Lower leg skin (tissue), 4 donors: Measurements from ENCODE around the gene ALG12. TPM values are rescaled to one million over a fixed set of nuclear protein-coding genes. Genes with fewer than 3 reads are reported as not detected.

Experiments used
- DNase-seq, 2 donors: peaks; one replicate each; pipeline ENCODE4 v3.0.0-alpha.2; 2019; ENCODE audit warnings: low spot score in 2 of 2
- H3K4me3 ChIP-seq: fragments of 200-600 bp; sonication (generic); 2 replicates; pipeline ENCODE4 v1.5.1; 2017; ENCODE audit warnings: mild to moderate bottlenecking, low read depth; ENCODE audit not compliant: poor library complexity, severe bottlenecking
- POLR2A ChIP-seq, 2 donors: fragments of 450-650 bp; IDR thresholded peaks; one replicate each; pipeline ENCODE4 v1.6.1; 2016 to 2017; ENCODE audit warnings: antibody characterized with exemption in 2 of 2, mild to moderate bottlenecking in 1 of 2, moderate library complexity in 1 of 2
- WGBS, 2 donors: methylation state at CpG; one replicate each; pipeline ENCODE4 v1.1.5; 2018; 5-methylcytosine and 5-hydroxymethylcytosine counted together
- intact Hi-C: fragments of 100-400 bp; cut with DNase I; formaldehyde crosslinking; loops from one replicate; pipeline ENCODE4 v1.15.0; 2023; ENCODE audit warnings: low total_unique reads
- total RNA-seq, 4 donors: library from RNA; depleted of rRNA; stranded (reverse); fragments of >200 nt; gene quantifications; one replicate each; pipeline ENCODE4 v1.1.0, GENCODE V29; 2016
- TF ChIP-seq, protein P1 (sequence below), 3 donors: fragments of 450-650 bp; IDR thresholded peaks; one replicate each; pipeline ENCODE4 v1.5.1; 2016; ENCODE audit warnings: antibody characterized with exemption in 3 of 3, mild to moderate bottlenecking in 3 of 3, moderate library complexity in 2 of 3

ALG12 gene
- total RNA-seq, 4 donors from 2014 or later: 7.5 to 25.6 (median 16.1) TPM

DNA sequence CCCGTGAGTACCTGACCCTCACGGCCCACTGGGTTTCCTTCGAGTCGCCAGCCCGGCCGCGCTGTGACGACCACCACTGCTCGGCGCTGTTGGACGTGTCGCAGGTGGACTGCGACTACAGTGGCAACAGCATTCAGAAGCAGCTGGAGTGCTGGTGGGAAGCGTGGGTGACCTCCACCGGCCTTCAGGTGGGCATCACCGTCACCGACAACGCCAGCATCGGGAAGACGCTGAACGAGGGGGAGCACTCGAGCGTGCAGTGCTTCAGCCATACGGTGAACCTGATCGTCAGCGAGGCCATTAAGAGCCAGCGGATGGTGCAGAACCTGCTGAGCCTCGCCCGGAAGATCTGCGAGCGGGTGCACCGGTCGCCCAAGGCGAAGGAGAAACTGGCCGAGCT, 32.4 kb downstream of the ALG12 start:
- intact Hi-C loops: no loop called here
- TF ChIP-seq POLR2A (IDR thresholded peaks at IDR 0.05): no peak
- TF ChIP-seq, protein P1, sequence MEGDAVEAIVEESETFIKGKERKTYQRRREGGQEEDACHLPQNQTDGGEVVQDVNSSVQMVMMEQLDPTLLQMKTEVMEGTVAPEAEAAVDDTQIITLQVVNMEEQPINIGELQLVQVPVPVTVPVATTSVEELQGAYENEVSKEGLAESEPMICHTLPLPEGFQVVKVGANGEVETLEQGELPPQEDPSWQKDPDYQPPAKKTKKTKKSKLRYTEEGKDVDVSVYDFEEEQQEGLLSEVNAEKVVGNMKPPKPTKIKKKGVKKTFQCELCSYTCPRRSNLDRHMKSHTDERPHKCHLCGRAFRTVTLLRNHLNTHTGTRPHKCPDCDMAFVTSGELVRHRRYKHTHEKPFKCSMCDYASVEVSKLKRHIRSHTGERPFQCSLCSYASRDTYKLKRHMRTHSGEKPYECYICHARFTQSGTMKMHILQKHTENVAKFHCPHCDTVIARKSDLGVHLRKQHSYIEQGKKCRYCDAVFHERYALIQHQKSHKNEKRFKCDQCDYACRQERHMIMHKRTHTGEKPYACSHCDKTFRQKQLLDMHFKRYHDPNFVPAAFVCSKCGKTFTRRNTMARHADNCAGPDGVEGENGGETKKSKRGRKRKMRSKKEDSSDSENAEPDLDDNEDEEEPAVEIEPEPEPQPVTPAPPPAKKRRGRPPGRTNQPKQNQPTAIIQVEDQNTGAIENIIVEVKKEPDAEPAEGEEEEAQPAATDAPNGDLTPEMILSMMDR (IDR thresholded peaks at IDR 0.05): no peak
- no peak for DNase-seq
- H3K4me3 ChIP-seq: no peak overlapping the region
- WGBS, 2 donors: 98% methylated on average over 34 to 35 of the region's 35 CpGs

DNA sequence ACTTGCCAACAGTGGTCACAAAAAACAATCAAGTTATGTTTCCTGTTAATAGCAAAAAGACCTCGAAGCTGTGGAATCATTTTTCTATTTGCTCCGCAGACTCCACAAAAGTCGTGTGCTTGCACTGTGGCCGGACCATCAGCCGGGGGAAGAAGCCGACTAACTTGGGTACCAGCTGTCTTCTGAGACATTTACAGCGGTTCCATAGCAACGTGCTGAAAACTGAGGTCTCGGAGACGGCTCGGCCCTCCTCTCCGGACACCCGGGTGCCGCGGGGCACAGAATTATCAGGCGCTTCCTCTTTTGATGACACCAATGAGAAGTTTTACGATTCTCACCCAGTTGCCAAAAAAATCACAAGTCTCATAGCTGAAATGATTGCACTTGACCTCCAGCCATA, 33.0 kb downstream of the ALG12 start:
- 91 to 98% methylated on average over 17 of the region's 17 CpGs for WGBS, 2 donors
- intact Hi-C loops: no loop called here
- DNase-seq: no peak
- H3K4me3 ChIP-seq: no peak overlapping the region
- no peak for TF ChIP-seq POLR2A (IDR thresholded peaks at IDR 0.05)
- TF ChIP-seq, protein P1 (IDR thresholded peaks at IDR 0.05): no peak

DNA sequence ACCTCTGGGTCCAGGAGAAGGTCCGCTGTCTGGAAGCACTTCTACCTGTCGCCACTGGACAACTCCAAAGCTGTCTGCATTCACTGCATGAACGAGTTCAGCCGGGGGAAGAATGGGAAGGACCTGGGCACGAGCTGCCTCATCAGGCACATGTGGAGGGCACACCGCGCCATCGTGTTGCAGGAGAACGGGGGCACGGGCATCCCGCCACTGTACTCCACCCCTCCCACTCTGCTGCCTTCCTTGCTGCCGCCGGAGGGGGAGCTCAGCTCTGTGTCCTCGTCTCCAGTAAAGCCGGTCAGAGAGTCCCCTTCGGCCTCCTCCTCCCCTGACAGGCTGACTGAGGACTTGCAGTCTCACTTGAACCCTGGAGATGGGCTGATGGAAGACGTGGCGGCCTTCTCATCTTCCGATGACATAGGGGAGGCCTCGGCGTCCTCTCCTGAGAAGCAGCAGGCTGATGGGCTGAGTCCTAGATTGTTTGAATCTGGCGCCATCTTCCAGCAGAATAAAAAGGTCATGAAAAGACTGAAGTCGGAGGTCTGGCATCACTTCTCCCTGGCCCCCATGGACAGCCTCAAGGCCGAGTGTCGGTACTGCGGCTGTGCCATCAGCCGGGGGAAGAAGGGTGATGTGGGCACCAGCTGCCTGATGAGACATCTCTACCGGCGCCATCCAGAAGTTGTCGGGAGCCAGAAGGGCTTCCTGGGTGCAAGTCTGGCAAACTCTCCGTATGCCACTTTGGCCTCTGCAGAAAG, 33.6 kb downstream of the ALG12 start:
- intact Hi-C loops: no loop called here
- no peak for DNase-seq
- TF ChIP-seq POLR2A (IDR thresholded peaks at IDR 0.05): no peak
- TF ChIP-seq, protein P1 (IDR thresholded peaks at IDR 0.05): no peak
- H3K4me3 ChIP-seq: no peak overlapping the region
- 94 to 97% methylated on average over 31 of the region's 31 CpGs for WGBS, 2 donors

DNA sequence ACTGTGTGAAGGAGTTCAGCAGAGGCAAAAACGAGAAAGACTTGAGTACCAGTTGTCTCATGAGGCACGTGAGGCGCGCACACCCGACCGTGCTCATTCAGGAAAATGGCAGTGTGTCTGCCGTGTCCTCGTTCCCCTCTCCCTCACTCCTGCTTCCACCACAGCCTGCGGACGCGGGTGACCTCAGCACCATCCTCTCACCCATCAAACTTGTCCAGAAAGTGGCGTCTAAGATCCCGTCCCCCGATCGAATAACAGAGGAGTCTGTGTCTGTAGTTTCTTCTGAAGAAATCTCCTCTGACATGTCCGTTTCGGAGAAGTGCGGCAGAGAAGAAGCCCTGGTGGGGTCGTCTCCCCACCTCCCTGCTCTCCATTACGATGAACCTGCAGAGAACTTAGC, 34.2 kb downstream of the ALG12 start:
- TF ChIP-seq, protein P1 (IDR thresholded peaks at IDR 0.05): no peak
- no peak for TF ChIP-seq POLR2A (IDR thresholded peaks at IDR 0.05)
- DNase-seq: no peak
- intact Hi-C loops: no loop called here
- no peak overlapping the region for H3K4me3 ChIP-seq
- 98 to 99% methylated on average over 20 of the region's 20 CpGs for WGBS, 2 donors

DNA sequence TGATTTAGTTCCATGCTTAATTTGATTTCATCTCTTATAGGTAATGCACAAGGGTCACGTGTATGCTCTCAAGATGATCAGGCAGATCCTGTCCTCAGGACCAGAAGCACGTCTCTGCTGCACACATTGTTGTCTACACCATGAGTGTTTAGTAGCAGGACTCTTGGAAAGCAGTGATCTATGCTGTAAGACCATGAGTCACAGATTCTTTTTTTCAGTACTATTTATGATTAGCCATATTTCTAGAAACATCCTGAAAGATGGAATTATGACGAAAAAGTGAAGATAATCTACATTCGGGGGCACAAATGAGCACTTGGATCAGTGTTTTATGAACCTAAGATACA, 35.0 kb downstream of the ALG12 start:
- no peak for DNase-seq
- TF ChIP-seq, protein P1 (IDR thresholded peaks at IDR 0.05): no peak
- no peak for TF ChIP-seq POLR2A (IDR thresholded peaks at IDR 0.05)
- intact Hi-C loops: no loop called here
- H3K4me3 ChIP-seq: no peak overlapping the region
- 95 to 99% methylated on average over 4 of the region's 4 CpGs for WGBS, 2 donors
